Mesendoderm (in vitro differentiated cells): ENCODE data around the gene TMEM106C.
"Not testable (repeated sequence)": the region's sequence is repeated elsewhere in the genome, so short reads cannot be mapped to it uniquely, and the experiment has no call there.

Source experiments
- DNase-seq: peaks from one replicate; pipeline ENCODE4 v3.0.0; 2013
- H2AK5ac ChIP-seq: 2 replicates; pipeline ENCODE4 v1.6.1; 2013; ENCODE audit warnings: low read length, inconsistent platforms
- H2BK120ac ChIP-seq: 2 replicates; pipeline ENCODE4 v1.6.1; 2013; ENCODE audit warnings: low read depth, mild to moderate bottlenecking, low read length, moderate library complexity, mixed read lengths
- H2BK15ac ChIP-seq: replicated peaks from 2 replicates; pipeline ENCODE4 v1.6.1; 2013; ENCODE audit warnings: low read depth, mild to moderate bottlenecking, moderate library complexity
- H2BK5ac ChIP-seq: 2 replicates; pipeline ENCODE4 v1.6.1; 2013; ENCODE audit warnings: low read length, inconsistent platforms
- H3K18ac ChIP-seq: 2 replicates; pipeline ENCODE4 v1.6.1; 2013; ENCODE audit warnings: mild to moderate bottlenecking, low read length, mixed read lengths
- H3K23ac ChIP-seq: one replicate; pipeline ENCODE4 v1.6.1; 2013; ENCODE audit warnings: low read length
- H3K27ac ChIP-seq: 2 replicates; pipeline ENCODE4 v1.5.1; 2013; ENCODE audit warnings: low read depth, mild to moderate bottlenecking, inconsistent platforms, low read length, moderate library complexity
- H3K27me3 ChIP-seq: 2 replicates; pipeline ENCODE4 v1.6.1; 2013; ENCODE audit warnings: low read length, control low read depth, mild to moderate bottlenecking, inconsistent platforms; ENCODE audit not compliant: insufficient read depth, poor library complexity
- H3K36me3 ChIP-seq: 2 replicates; pipeline ENCODE4 v1.6.1; 2013; ENCODE audit warnings: low read length, inconsistent platforms; ENCODE audit not compliant: control insufficient read depth, insufficient read depth
- H3K4ac ChIP-seq: one replicate; pipeline ENCODE4 v1.6.1; 2013; ENCODE audit warnings: low read depth, mild to moderate bottlenecking, low read length, moderate library complexity
- H3K4me1 ChIP-seq: 2 replicates; pipeline ENCODE4 v1.6.1; 2013; ENCODE audit warnings: low read depth, low read length, inconsistent platforms; ENCODE audit not compliant: control insufficient read depth
- H3K4me2 ChIP-seq: 2 replicates; pipeline ENCODE4 v1.6.1; 2013; ENCODE audit warnings: low read length
- H3K4me3 ChIP-seq: 2 replicates; pipeline ENCODE4 v1.5.1; 2013; ENCODE audit warnings: mild to moderate bottlenecking, low read length
- H3K56ac ChIP-seq: one replicate; pipeline ENCODE4 v1.6.1; 2013; ENCODE audit warnings: low read length
- H3K79me1 ChIP-seq: 2 replicates; pipeline ENCODE4 v1.6.1; 2013; ENCODE audit warnings: low read length, inconsistent platforms
- H3K79me2 ChIP-seq: 2 replicates; pipeline ENCODE4 v1.6.1; 2013; ENCODE audit warnings: mild to moderate bottlenecking, low read length; ENCODE audit not compliant: control insufficient read depth, insufficient read depth
- H3K9ac ChIP-seq: 2 replicates; pipeline ENCODE4 v1.6.1; 2013; ENCODE audit warnings: low read length, inconsistent platforms
- H4K5ac ChIP-seq: one replicate; pipeline ENCODE4 v1.6.1; 2013; ENCODE audit warnings: low read length
- H4K8ac ChIP-seq: one replicate; pipeline ENCODE4 v1.6.1; 2013; ENCODE audit warnings: low read depth, mild to moderate bottlenecking, control low read depth, low read length, moderate library complexity
- WGBS: extraction: QIAGEN DNeasy Blood & Tissue Kit; methylation state at CpG from one replicate; pipeline ENCODE4 v1.1.7; 2013; ENCODE audit warnings: low lambda C conversion rate, missing lambda C conversion rate; ENCODE audit not compliant: insufficient coverage; ENCODE audit errors: extremely low coverage; 5-methylcytosine and 5-hydroxymethylcytosine counted together

Gene TMEM106C

DNA sequence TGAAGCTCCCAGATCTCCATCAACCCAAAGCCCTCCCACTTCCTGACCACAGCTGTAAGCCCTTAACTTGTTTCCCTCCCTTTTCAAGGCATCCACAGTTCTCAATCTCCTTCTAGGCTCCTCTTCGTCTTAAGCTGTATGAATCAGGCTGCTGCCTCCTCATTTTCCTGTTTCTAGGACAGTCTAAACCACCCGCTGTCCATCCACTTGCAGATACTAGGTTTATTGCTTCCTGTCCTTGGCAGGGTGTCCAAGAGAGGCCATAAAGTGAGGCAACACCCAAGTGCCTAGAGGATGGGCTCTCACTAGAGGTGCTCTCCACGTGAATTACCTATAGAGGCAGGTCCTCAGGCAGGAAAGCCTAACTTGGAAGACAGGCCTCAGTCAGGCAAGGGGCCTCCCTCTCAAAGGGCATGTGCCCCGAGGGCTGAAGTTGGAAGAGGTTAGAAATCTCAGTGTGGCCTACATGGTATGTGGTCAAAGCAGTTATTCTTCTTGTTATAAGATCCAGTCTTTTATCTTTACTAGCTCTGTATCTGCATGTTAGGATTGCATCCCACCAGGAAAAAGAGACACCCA lies 8.8 kb upstream of the TMEM106C start:
- no peak overlapping the region for H4K5ac ChIP-seq
- no peak overlapping the region for H3K9ac ChIP-seq
- no peaks in the 10 kb centered on the region for H3K36me3 ChIP-seq
- H3K4ac ChIP-seq = no peak overlapping the region
- no peak overlapping the region for H2AK5ac ChIP-seq
- H3K23ac ChIP-seq = no peak overlapping the region
- H3K79me1 ChIP-seq = no peaks in the 10 kb centered on the region
- no peak for DNase-seq
- no peak overlapping the region for H3K4me2 ChIP-seq
- H3K4me1 ChIP-seq = peaks cover 3% of the 10 kb centered on the region
- peak overlapping the region; percentile 22 for H3K56ac ChIP-seq
- H3K27ac ChIP-seq = no peak overlapping the region
- no peak overlapping the region for H3K4me3 ChIP-seq
- H3K27me3 ChIP-seq = no peaks in the 10 kb centered on the region
- no peaks in the 10 kb centered on the region for H3K79me2 ChIP-seq
- no peak overlapping the region for H4K8ac ChIP-seq
- H2BK5ac ChIP-seq = no peak overlapping the region
- H3K18ac ChIP-seq = no peak overlapping the region
- no CpG with 5 or more reads among the region's 4 CpGs for WGBS
- H2BK15ac ChIP-seq = no peak overlapping the region
- no peak overlapping the region for H2BK120ac ChIP-seq

DNA sequence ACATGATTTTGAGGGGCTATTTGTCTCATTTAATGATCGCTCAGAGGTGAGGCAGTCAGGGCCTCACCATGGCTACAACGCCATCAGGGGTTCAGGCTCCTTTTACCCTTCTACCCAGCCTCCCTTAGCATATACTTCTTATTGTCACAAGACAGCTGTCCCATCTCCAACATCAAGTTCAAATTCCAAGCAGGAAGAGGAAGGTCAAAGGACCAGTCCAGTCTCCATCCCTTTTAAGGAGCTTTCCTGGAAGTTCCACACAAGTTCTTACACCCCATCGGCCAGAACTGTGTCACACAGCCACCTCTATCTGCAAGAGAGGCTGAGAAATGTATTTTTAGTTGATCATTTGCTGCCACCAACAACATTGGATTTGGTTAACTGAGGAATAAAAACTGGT lies 8.3 kb upstream of the TMEM106C start:
- no peak overlapping the region for H4K5ac ChIP-seq
- no peak overlapping the region for H4K8ac ChIP-seq
- no peak overlapping the region for H3K56ac ChIP-seq
- no peak overlapping the region for H2BK120ac ChIP-seq
- H3K4me2 ChIP-seq = no peak overlapping the region
- no peak overlapping the region for H3K4me3 ChIP-seq
- no peak overlapping the region for H2BK5ac ChIP-seq
- peaks cover 3% of the 10 kb centered on the region for H3K4me1 ChIP-seq
- no peaks in the 10 kb centered on the region for H3K79me2 ChIP-seq
- no peak overlapping the region for H3K4ac ChIP-seq
- no CpG with 5 or more reads among the region's 3 CpGs for WGBS
- H3K9ac ChIP-seq = no peak overlapping the region
- H3K79me1 ChIP-seq = no peaks in the 10 kb centered on the region
- no peak overlapping the region for H2BK15ac ChIP-seq
- H3K27ac ChIP-seq = no peak overlapping the region
- no peak overlapping the region for H3K23ac ChIP-seq
- H2AK5ac ChIP-seq = no peak overlapping the region
- no peak overlapping the region for H3K18ac ChIP-seq
- no peaks in the 10 kb centered on the region for H3K36me3 ChIP-seq
- no peak for DNase-seq
- H3K27me3 ChIP-seq = no peaks in the 10 kb centered on the region

DNA sequence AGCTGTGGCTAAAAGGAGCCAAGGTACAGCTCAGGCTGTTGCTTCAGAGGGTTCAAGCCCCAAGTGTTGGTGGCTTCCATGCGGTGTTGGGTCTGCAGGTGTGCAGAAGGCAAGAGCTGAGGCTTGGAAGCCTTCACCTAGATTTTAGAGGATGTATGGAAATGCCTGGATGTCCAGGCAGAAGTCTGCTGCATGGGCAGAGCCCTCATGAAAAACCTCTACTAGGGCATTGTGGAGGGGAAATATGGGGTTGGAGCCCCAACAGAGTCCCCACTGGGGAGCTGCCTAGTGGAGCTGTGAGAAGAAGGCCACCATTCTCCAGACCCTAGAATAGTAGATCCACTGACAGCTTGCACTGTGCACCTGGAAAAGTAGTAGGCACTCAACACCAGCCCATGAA lies 5.7 kb upstream of the TMEM106C start:
- not testable (repeated sequence) for H3K9ac ChIP-seq, H3K79me2 ChIP-seq, H2BK5ac ChIP-seq, H3K4me1 ChIP-seq, H3K79me1 ChIP-seq, H2BK15ac ChIP-seq, H3K27ac ChIP-seq, H2BK120ac ChIP-seq, H3K4me3 ChIP-seq, H3K18ac ChIP-seq, H3K27me3 ChIP-seq, H3K23ac ChIP-seq, DNase-seq, H3K4me2 ChIP-seq, H2AK5ac ChIP-seq, H3K56ac ChIP-seq, H3K4ac ChIP-seq, H3K36me3 ChIP-seq, H4K8ac ChIP-seq, H4K5ac ChIP-seq
- WGBS = no CpG with 5 or more reads among the region's 1 CpG

DNA sequence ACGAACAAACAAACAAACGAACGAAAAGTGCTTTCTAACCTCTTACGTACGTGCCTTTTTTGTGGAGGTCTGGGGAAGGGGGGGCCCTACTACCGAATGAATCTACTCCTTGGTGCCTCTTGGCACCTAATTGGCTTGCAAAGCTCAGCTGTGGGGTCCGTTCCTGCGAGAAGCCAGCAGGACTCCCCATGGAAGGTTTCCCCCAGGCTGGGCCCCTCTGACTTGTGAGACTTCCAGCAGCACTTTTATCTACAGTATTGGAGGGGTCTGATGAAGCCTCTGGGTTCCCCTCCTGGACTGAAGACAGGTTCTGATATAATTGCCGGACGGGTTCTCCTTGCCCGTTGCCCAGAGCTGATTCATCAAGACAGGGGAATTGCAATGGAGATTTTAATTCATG lies 1.2 kb upstream of the TMEM106C start:
- Histone ChIP-seq H3K27ac (no peak overlapping the region), H3K79me2 (no peaks in the 10 kb centered on the region), H3K4ac (no peak overlapping the region), H3K79me1 (no peaks in the 10 kb centered on the region), H2BK15ac (no peak overlapping the region), H3K18ac (no peak overlapping the region), H3K4me1 (no peaks in the 10 kb centered on the region), H2BK5ac (no peak overlapping the region), H3K36me3 (no peaks in the 10 kb centered on the region), H4K5ac (no peak overlapping the region), H4K8ac (no peak overlapping the region), H3K4me3 (no peak overlapping the region), H3K4me2 (no peak overlapping the region), H3K23ac (no peak overlapping the region), H3K9ac (no peak overlapping the region), H3K27me3 (peaks cover 3% of the 10 kb centered on the region), H2BK120ac (no peak overlapping the region), H3K56ac (no peak overlapping the region), H2AK5ac (no peak overlapping the region)
- no peak for DNase-seq
- no CpG with 5 or more reads among the region's 11 CpGs for WGBS

DNA sequence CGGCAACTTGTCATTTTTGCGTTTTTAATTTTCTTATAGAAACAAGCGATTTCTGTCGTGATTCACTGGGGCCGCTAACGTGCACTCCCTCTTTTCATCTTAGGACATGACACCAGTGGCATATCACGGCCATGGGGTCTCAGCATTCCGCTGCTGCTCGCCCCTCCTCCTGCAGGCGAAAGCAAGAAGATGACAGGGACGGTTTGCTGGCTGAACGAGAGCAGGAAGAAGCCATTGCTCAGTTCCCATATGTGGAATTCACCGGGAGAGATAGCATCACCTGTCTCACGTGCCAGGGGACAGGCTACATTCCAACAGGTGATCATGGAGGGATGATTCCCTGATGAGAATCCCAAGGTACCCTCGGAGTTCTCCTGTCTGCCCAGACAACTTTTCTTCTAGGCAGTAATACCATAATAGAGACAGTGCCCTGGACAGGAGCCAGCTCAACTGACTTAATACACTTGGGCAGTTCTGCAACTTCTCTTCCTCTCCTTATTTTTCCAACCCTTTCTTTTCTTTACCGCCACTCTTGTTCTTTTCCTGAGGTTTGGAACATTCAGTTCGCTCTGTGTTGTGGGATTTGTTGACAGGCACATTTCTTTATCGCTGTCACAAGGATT lies 821 bp downstream of the TMEM106C start:
- H3K56ac ChIP-seq = no peak overlapping the region
- H3K4me2 ChIP-seq = peak overlapping the region; percentile 63
- H3K23ac ChIP-seq = no peak overlapping the region
- H3K4me3 ChIP-seq = no peak overlapping the region
- peak; percentile 65 for DNase-seq
- H2BK5ac ChIP-seq = no peak overlapping the region
- H2BK15ac ChIP-seq = no peak overlapping the region
- no peak overlapping the region for H2BK120ac ChIP-seq
- peaks cover 3% of the 10 kb centered on the region for H3K27me3 ChIP-seq
- H3K79me1 ChIP-seq = no peaks in the 10 kb centered on the region
- no peaks in the 10 kb centered on the region for H3K36me3 ChIP-seq
- no peak overlapping the region for H4K8ac ChIP-seq
- peak overlapping the region; percentile 8 for H3K9ac ChIP-seq
- no peak overlapping the region for H2AK5ac ChIP-seq
- H3K4me1 ChIP-seq = no peaks in the 10 kb centered on the region
- WGBS = no CpG with 5 or more reads among the region's 18 CpGs
- no peak overlapping the region for H4K5ac ChIP-seq
- no peak overlapping the region for H3K18ac ChIP-seq
- no peak overlapping the region for H3K4ac ChIP-seq
- no peaks in the 10 kb centered on the region for H3K79me2 ChIP-seq
- no peak overlapping the region for H3K27ac ChIP-seq

DNA sequence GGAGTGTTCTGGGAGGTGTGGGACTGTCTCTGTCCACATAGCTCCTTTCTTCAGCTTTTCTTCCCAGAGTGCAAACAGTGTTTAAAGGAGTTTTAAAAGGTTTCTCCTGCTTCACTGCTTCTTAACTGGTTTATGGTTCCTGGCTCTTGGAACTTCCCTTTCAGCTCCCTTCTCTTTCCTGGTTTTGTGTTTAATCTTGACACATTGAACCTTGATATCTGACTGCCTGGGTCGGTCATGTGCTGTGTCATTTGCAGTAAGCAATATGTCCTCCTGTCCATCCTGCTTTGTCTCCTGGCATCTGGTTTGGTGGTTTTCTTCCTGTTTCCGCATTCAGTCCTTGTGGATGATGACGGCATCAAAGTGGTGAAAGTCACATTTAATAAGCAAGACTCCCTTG lies 2.2 kb downstream of the TMEM106C start:
- no peak overlapping the region for H2AK5ac ChIP-seq
- no peak overlapping the region for H4K5ac ChIP-seq
- no peak overlapping the region for H2BK5ac ChIP-seq
- DNase-seq = no peak
- H3K4me2 ChIP-seq = no peak overlapping the region
- no peaks in the 10 kb centered on the region for H3K4me1 ChIP-seq
- no peak overlapping the region for H3K9ac ChIP-seq
- peaks cover 3% of the 10 kb centered on the region for H3K27me3 ChIP-seq
- no peak overlapping the region for H3K23ac ChIP-seq
- no peak overlapping the region for H3K18ac ChIP-seq
- no peak overlapping the region for H3K27ac ChIP-seq
- no peak overlapping the region for H2BK120ac ChIP-seq
- no CpG with 5 or more reads among the region's 3 CpGs for WGBS
- H3K36me3 ChIP-seq = no peaks in the 10 kb centered on the region
- no peak overlapping the region for H3K4ac ChIP-seq
- no peaks in the 10 kb centered on the region for H3K79me1 ChIP-seq
- H3K4me3 ChIP-seq = no peak overlapping the region
- H3K79me2 ChIP-seq = no peaks in the 10 kb centered on the region
- H3K56ac ChIP-seq = no peak overlapping the region
- H2BK15ac ChIP-seq = no peak overlapping the region
- no peak overlapping the region for H4K8ac ChIP-seq
